Heart left ventricle (tissue), 16 donors: ENCODE data around the gene SUGP2. TPM values are rescaled to one million over a fixed set of nuclear protein-coding genes. Genes with fewer than 3 reads are reported as not detected.

Source experiments
- ATAC-seq, 4 donors: fragments of 200-7000 bp; cut with Tn5 transposase; one replicate each; pipeline ENCODE4 v1.9.1; 2020 to 2022; ENCODE audit warnings: moderate library complexity in 4 of 4, mild to moderate bottlenecking in 3 of 4, moderate number of reproducible peaks in 1 of 4
- DNase-seq, 5 donors: peaks; one replicate each; pipeline ENCODE4 v3.0.0-alpha.2; 2020
- H3K27ac ChIP-seq, 12 donors: fragments of 200-600 bp; sonication (generic) in 4 of 12; one replicate each; pipeline versions ENCODE4 v1.5.0 to v1.8.0; 2016 to 2022; ENCODE audit warnings: mild to moderate bottlenecking in 2 of 12
- H3K27me3 ChIP-seq, 9 donors: fragments of 200-600 bp; sonication (generic) in 2 of 9; one replicate each; pipeline versions ENCODE4 v1.5.1 to v1.8.0; 2016 to 2022; ENCODE audit warnings: mild to moderate bottlenecking in 3 of 9
- H3K36me3 ChIP-seq, 9 donors: fragments of 200-600 bp; sonication (generic) in 2 of 9; one replicate each; pipeline versions ENCODE4 v1.5.0 to v1.8.0; 2018 to 2022; ENCODE audit warnings: mild to moderate bottlenecking in 2 of 9
- H3K4me1 ChIP-seq, 12 donors: fragments of 200-600 bp; sonication (generic) in 4 of 12; one replicate each; pipeline versions ENCODE4 v1.5.0 to v1.8.0; 2016 to 2022; ENCODE audit warnings: mild to moderate bottlenecking in 3 of 12
- H3K4me3 ChIP-seq, 12 donors: fragments of 200-600 bp; sonication (generic) in 4 of 12; one replicate each; pipeline versions ENCODE4 v1.5.0 to v1.8.0; 2017 to 2022; ENCODE audit warnings: mild to moderate bottlenecking in 9 of 12, moderate library complexity in 4 of 12
- H3K9me3 ChIP-seq, 12 donors: fragments of 200-600 bp; sonication (generic) in 4 of 12; one replicate each; pipeline versions ENCODE4 v1.5.0 to v1.8.0; 2016 to 2022; ENCODE audit warnings: mild to moderate bottlenecking in 1 of 12
- POLR2A ChIP-seq, 2 donors: fragments of 450-650 bp; IDR thresholded peaks; one replicate each; pipeline ENCODE4 v1.6.1; 2017; ENCODE audit warnings: antibody characterized with exemption in 2 of 2, mild to moderate bottlenecking in 2 of 2, moderate library complexity in 2 of 2
- WGBS, 4 donors: extraction: QIAGEN DNeasy Blood & Tissue Kit in 2 of 4; methylation state at CpG; one replicate each; pipeline versions ENCODE4 v1.1.5 to v1.1.7; 2013 to 2018; 5-methylcytosine and 5-hydroxymethylcytosine counted together
- intact Hi-C, 10 donors: fragments of 100-400 bp; cut with DNase I; formaldehyde crosslinking; loops; one replicate each; pipeline versions ENCODE4 v1.11.1 to v1.14.2; 2022
- polyA plus RNA-seq, 2 donors: library from polyadenylated mRNA; stranded (reverse); fragments of 200-250 nt; gene quantifications; one replicate each; pipeline ENCODE4 v1.2.3, GENCODE V29; 2013
- total RNA-seq, 9 donors: library from RNA; depleted of rRNA in 2 of 9; stranded (reverse); fragments of >200 nt in 2 of 9; fragmentation: NEBNext Ultra II Directional in 3 of 9; extraction: Animal tissue kit (Norgen Biotek cat#: 25700) in 3 of 9; gene quantifications; one replicate each; pipeline versions ENCODE4 v1.1.0 to v1.2.4, GENCODE V29; 2016 to 2023
- TF ChIP-seq, protein P1 (sequence below), 12 donors: fragments of 200-600 bp; sonication (generic) in 4 of 12; IDR thresholded peaks; one replicate each; pipeline versions ENCODE4 v1.5.0 to v1.8.0; 2018 to 2022; ENCODE audit warnings: antibody characterized with exemption in 12 of 12, mild to moderate bottlenecking in 5 of 12
- donor health status: ischemic (EF 13 %, LVEDD 7.1; RV severe dilation, severe dysfunction).
- donor health status: healthy with polysubstance abuse.
- donor health status: DM: no; HTN: yes; CAD: no.
- donor health status: DM: no; HTN: no; CAD: no.
- donor health status: ischemic (EF 25% LVEDD 6.9; RV normal size, moderate dysfunction).
- donor health status: ischemic (EF 25% LVEDD 5.7; RV mildly dilated, moderate dysfunction).
- donor health status: healthy.
- donor health status: DM: yes; HTN: yes; CAD: no.
- donor health status: ischemic (EF 35%, LVEDD 5.7; RV mildly dilated, moderate dysfunction).
- donor health status: nonischemic (EF 11% LVEDD 7.7; RV severe dilation, severe dysfunction).
- donor health status: DM: yes; HTN: yes; CAD: no.
- donor health status: PGD.
- donor health status: ischemic (EF 29% LVEDD 5.4; RV normal size, mild dysfunction).
- donor health status: nonischemic (EF 23%, LVEDD 6.1; RV moderate dilation, normal function).

Gene SUGP2
- total and polyA plus RNA-seq, 11 donors = 36.1 to 76.5 (median 56.6) TPM

DNA sequence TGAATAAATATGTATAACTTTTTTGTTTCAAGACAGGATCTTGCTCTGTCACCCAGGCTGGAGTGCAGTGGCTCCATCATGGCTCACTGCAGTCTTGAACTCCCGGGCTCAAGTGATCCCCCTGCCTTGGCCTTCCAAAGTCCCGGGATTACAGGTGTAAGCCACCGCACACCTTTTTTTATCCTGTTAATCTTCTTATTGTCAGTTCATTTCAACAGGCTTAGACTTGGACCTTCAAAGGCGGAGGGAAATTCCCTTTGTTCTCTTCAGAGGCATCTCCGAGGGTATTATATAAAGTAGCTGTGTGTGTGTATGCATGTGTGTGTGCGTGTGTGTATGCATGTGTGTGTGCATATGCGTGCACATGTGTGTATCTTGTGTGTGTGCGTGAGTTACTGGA is 35.0 kb downstream of the SUGP2 start:
- no peak overlapping the region for H3K27ac ChIP-seq
- H3K4me1 ChIP-seq = peaks cover 0 to 10% (median 3%) of the 10 kb centered on the region in 12 donors
- TF ChIP-seq, protein P1, sequence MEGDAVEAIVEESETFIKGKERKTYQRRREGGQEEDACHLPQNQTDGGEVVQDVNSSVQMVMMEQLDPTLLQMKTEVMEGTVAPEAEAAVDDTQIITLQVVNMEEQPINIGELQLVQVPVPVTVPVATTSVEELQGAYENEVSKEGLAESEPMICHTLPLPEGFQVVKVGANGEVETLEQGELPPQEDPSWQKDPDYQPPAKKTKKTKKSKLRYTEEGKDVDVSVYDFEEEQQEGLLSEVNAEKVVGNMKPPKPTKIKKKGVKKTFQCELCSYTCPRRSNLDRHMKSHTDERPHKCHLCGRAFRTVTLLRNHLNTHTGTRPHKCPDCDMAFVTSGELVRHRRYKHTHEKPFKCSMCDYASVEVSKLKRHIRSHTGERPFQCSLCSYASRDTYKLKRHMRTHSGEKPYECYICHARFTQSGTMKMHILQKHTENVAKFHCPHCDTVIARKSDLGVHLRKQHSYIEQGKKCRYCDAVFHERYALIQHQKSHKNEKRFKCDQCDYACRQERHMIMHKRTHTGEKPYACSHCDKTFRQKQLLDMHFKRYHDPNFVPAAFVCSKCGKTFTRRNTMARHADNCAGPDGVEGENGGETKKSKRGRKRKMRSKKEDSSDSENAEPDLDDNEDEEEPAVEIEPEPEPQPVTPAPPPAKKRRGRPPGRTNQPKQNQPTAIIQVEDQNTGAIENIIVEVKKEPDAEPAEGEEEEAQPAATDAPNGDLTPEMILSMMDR (IDR thresholded peaks at IDR 0.05) = no peak
- no peak for TF ChIP-seq POLR2A (IDR thresholded peaks at IDR 0.05)
- H3K36me3 ChIP-seq = peaks cover 4 to 93% (median 68%) of the 10 kb centered on the region in 9 donors
- DNase-seq (no peak), ATAC-seq (no peak)
- H3K9me3 ChIP-seq = no peaks in the 10 kb centered on the region
- WGBS, 4 donors = 93 to 96% (median 94%) methylated on average over 8 of the region's 8 CpGs
- intact Hi-C loops = no loop called here
- no peaks in the 10 kb centered on the region for H3K27me3 ChIP-seq
- no peak overlapping the region for H3K4me3 ChIP-seq

DNA sequence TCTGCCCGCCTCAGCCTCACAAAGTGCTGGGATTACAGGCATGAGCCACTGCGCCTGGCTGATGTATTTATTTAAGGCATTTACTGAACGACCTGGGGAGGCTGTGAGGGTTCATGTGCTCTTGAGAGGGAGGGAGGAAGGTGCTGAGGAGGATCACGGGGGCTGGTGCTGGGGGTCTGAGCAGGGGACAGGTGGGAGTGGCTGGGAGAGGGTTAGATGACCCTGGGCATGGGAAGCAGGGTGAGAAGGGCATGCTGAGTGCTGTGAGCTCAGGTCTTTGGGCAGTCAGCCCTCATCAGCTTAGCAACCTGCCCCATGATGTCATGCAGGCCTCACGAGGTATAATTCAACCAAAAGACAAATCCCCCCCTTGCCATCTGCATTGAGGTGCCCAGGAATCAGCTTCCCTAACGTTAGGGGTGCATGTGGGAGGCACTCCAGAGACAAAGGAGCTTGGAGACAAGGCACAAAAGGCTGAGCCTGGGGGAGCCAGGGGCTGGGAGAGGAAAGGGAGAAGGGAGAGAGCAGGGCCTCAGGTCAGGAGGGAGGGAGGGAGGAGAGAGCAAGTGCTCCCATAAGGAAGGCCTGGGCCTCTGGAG is 36.4 kb downstream of the SUGP2 start:
- DNase-seq (peak in 1 of 5 donors; percentile 21), ATAC-seq (no peak)
- H3K4me3 ChIP-seq = no peak overlapping the region
- 87 to 93% (median 90%) methylated on average over 6 of the region's 6 CpGs for WGBS, 4 donors
- H3K36me3 ChIP-seq = peaks cover 4 to 92% (median 65%) of the 10 kb centered on the region in 9 donors
- TF ChIP-seq, protein P1 (IDR thresholded peaks at IDR 0.05) = no peak
- no peak for TF ChIP-seq POLR2A (IDR thresholded peaks at IDR 0.05)
- no peaks in the 10 kb centered on the region for H3K27me3 ChIP-seq
- intact Hi-C loops = no loop called here
- no peak overlapping the region for H3K27ac ChIP-seq
- peaks cover 0 to 10% (median 3%) of the 10 kb centered on the region in 12 donors for H3K4me1 ChIP-seq
- H3K9me3 ChIP-seq = no peaks in the 10 kb centered on the region

DNA sequence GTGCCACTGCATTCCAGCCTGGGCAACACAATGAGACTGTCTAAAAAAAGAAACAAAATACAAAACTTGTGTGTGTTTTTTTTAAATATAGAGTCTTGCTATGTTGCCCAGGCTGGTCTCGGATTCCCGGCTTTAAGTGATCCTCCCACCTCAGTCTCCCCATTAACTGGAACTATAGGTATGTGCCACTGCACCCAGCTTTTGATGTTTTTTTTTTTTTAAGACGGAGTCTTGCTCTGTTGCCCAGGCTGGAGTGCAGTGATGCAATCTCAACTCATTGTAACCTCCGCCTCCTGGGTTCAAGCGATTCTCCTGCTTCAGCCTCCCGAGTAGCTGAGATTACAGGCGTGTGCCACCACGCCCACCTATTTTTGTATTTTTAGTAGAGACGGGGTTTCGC is 37.0 kb downstream of the SUGP2 start:
- Histone ChIP-seq H3K27ac (no peak overlapping the region), H3K27me3 (no peaks in the 10 kb centered on the region), H3K4me1 (peaks cover 0 to 10% (median 3%) of the 10 kb centered on the region in 12 donors), H3K36me3 (peaks cover 4 to 92% (median 60%) of the 10 kb centered on the region in 9 donors), H3K9me3 (no peaks in the 10 kb centered on the region), H3K4me3 (no peak overlapping the region)
- ATAC-seq (no peak), DNase-seq (no peak)
- TF ChIP-seq, protein P1 (IDR thresholded peaks at IDR 0.05) = no peak
- no peak for TF ChIP-seq POLR2A (IDR thresholded peaks at IDR 0.05)
- intact Hi-C loops = no loop called here
- WGBS, 4 donors = 94 to 97% (median 96%) methylated on average over 10 of the region's 10 CpGs

DNA sequence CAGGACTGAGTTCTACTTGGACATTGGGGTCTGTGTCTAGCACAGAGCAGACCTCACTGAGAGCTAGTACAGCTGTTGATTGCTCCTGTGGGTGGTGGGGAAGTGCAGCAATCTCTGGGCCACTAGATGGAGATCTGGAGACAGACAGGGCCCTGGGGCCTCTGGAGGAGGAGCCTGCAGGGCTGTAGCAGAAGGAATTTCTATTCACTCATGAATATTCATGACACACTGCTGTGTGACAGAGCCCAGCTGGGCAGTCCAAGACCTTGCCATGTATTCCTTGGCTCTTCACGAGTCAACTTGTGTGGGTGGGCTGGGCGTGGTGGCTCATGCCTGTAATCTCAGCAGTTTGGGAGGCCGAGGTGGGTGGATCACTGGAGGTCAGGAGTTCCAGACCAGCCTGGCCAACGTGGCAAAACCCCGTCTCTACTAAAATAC is 37.5 kb downstream of the SUGP2 start:
- TF ChIP-seq, protein P1 (IDR thresholded peaks at IDR 0.05) = peak in 8 of 12 donors; percentile 12 to 37 (median 25)
- TF ChIP-seq POLR2A (IDR thresholded peaks at IDR 0.05) = no peak
- Histone ChIP-seq H3K36me3 (peaks cover 4 to 92% (median 54%) of the 10 kb centered on the region in 9 donors), H3K27ac (no peak overlapping the region), H3K9me3 (no peaks in the 10 kb centered on the region), H3K4me3 (no peak overlapping the region), H3K4me1 (peaks cover 0 to 13% (median 3%) of the 10 kb centered on the region in 12 donors), H3K27me3 (no peaks in the 10 kb centered on the region)
- 64 to 73% (median 69%) methylated on average over 4 to 5 of the region's 5 CpGs for WGBS, 4 donors
- intact Hi-C loops = no loop called here
- peak in 4 of 5 donors; percentile 44 to 83 (median 64) for DNase-seq
- peak; percentile 46 to 90 (median 80) for ATAC-seq
